HG03095 (cell line): Measurements from ENCODE around the gene DDX39A.
"Not testable (repeated sequence)": the region's sequence is repeated elsewhere in the genome, so short reads cannot be mapped to it uniquely, and the experiment has no call there.

Experiments
- ATAC-seq: cut with Tn5 transposase; IDR thresholded peaks from one replicate; pipeline ENCODE4 v1.9.1; 2021; ENCODE audit warnings: moderate library complexity; ENCODE audit not compliant: unreplicated experiment

The DDX39A gene

GRCh38 chr19:14366529-14366928, 52.6 kb downstream of the DDX39A start:
- no peak for ATAC-seq

- ATAC-seq: not testable (repeated sequence)
These were observed 55.1 kb downstream of the DDX39A start for GRCh38 chr19:14364098-14364443.

GRCh38 chr19:14363183-14364097, 55.7 kb downstream of the DDX39A start:
- ATAC-seq: no peak

DNA sequence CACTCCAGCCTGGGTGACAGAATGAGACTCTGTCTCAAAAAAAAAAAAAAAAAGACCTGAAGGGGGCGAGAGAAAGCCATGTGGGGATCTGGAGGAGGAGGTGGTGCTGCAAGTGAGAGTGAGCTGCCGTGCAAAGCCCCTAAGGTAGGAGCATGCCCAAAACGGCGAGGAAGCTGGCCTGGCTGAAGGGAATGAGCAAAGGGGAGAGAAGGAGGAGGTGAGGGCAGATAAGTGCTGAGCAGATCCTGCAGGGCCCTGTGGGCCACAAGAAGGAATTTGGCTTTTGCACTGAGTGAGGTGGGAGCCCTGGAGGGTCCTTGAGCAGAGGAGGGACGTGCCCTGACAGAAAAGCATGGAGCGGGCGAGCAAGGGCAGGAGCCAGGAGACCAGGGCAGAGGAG, 57.3 kb downstream of the DDX39A start:
- ATAC-seq: no peak
